ENCODE data around the gene CDHR4.
A peak's percentile ranks its signal among the peaks of the same experiment; 100 is the strongest.

Gene CDHR4

DNA sequence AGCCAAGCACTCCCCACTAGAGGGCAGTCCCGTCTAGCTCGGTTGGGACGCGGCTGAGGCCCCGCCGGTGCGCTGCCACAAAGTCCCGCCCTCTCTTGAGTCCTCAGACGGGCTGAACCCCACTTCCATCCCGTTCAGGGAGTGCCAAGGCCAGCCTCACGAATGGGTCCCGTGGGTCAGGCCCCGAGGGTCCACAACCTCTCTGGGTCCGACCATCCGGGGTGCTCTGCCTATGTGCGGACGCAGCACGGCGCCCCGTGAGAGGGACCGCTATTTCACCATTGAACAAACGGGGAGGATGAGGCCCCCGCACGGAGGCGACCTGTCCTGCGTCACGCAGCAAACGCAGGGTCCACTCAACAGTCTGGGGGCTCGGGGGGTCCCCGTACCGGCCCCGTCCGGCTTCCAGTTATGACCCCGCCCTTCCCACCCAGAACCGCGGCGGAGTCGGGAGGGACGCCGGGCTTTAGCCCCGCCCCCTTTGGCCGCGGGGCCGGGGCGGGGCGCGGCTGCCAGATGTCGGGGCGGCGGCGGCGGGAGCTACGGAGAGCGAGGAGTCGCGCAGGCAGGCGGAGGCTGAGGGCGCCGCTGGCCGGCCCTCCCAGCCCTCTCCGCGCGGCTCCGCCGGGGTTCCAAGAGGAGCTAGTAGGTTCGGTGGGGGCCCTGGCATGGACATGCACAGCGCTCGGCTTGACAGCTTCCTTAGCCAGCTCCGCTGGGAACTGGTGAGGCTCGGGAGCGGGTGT lies 3.2 kb upstream of the CDHR4 start, which contains the start of gene INKA1:
INKA1 (plus strand) TSS at position 543 of the 746 bp plus-strand sequence; CDS start at position 675, 132 bp downstream.
- TF ChIP-seq, protein P1, sequence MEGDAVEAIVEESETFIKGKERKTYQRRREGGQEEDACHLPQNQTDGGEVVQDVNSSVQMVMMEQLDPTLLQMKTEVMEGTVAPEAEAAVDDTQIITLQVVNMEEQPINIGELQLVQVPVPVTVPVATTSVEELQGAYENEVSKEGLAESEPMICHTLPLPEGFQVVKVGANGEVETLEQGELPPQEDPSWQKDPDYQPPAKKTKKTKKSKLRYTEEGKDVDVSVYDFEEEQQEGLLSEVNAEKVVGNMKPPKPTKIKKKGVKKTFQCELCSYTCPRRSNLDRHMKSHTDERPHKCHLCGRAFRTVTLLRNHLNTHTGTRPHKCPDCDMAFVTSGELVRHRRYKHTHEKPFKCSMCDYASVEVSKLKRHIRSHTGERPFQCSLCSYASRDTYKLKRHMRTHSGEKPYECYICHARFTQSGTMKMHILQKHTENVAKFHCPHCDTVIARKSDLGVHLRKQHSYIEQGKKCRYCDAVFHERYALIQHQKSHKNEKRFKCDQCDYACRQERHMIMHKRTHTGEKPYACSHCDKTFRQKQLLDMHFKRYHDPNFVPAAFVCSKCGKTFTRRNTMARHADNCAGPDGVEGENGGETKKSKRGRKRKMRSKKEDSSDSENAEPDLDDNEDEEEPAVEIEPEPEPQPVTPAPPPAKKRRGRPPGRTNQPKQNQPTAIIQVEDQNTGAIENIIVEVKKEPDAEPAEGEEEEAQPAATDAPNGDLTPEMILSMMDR (IDR thresholded peaks at IDR 0.05; ENCODE audit: poor library complexity, severe bottlenecking) = peak; percentile 94
- H3K4me1 ChIP-seq (ENCODE audit: insufficient read depth, poor library complexity, severe bottlenecking) = peaks cover 16% of the 10 kb centered on the region
- H3K9me3 ChIP-seq (ENCODE audit: severe bottlenecking) = no peaks in the 10 kb centered on the region
- ATAC-seq (ENCODE audit: low read depth) (peak; percentile 67), DNase-seq (ENCODE audit: low spot score) (peak; percentile 84)
- H3K36me3 ChIP-seq (ENCODE audit: low read depth) = no peaks in the 10 kb centered on the region
- peak within 1 kb of the TSS; percentile 65 for H3K4me3 ChIP-seq (ENCODE audit: severe bottlenecking)
- peak within 1 kb of the TSS; percentile 71 for H3K27ac ChIP-seq (ENCODE audit: poor library complexity, severe bottlenecking)
- no peaks in the 10 kb centered on the region for H3K27me3 ChIP-seq (ENCODE audit: insufficient read depth, poor library complexity, severe bottlenecking)

DNA sequence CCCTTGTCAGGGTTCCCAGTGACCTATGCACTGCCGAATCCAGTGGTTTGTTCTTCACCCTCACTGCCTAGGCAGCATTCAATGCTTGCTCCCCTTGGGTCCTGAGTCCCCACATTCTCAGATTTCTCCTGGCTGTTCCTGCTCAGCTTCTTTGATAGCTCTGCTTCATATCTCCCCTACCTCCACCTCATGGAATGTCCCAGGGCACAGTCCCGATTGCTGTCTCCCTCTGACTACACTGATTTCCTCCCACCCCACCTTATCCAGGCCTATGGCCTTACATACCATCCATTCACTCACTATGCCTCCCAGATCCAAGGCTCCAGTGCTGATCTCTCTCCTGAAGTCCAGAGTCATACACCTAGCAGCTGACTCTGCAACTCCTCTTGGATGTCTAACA lies 1.5 kb upstream of the CDHR4 start:
- no peaks in the 10 kb centered on the region for H3K9me3 ChIP-seq (ENCODE audit: severe bottlenecking)
- no peak overlapping the region for H3K27ac ChIP-seq (ENCODE audit: poor library complexity, severe bottlenecking)
- H3K27me3 ChIP-seq (ENCODE audit: insufficient read depth, poor library complexity, severe bottlenecking) = no peaks in the 10 kb centered on the region
- H3K4me1 ChIP-seq (ENCODE audit: insufficient read depth, poor library complexity, severe bottlenecking) = peaks cover 9% of the 10 kb centered on the region
- DNase-seq (ENCODE audit: low spot score) (no peak), ATAC-seq (ENCODE audit: low read depth) (no peak)
- TF ChIP-seq, protein P1 (IDR thresholded peaks at IDR 0.05; ENCODE audit: poor library complexity, severe bottlenecking) = no peak
- no peak overlapping the region for H3K4me3 ChIP-seq (ENCODE audit: severe bottlenecking)
- no peaks in the 10 kb centered on the region for H3K36me3 ChIP-seq (ENCODE audit: low read depth)

DNA sequence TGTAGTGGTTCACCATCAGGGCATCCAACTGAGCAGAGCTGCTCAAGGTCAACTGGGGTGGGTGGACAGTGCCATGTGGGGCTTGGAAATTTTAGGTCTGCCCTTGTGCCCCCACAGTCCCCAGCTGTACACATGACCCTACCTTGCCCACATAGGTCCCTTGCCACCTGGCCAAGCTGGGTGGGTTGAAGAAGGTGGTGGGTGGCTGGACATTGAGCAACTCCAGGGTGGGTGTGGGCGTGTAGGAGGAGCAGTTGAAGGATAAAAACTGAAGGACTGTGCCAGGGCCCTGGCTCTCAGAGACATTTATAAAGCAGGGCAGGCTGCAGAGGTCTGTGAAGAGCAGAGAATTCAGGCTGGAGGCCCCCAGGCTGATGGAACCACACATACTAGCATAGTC lies 568 bp downstream of the CDHR4 start:
- Histone ChIP-seq H3K4me1 (ENCODE audit: insufficient read depth, poor library complexity, severe bottlenecking) (peaks cover 8% of the 10 kb centered on the region), H3K27me3 (ENCODE audit: insufficient read depth, poor library complexity, severe bottlenecking) (no peaks in the 10 kb centered on the region), H3K4me3 (ENCODE audit: severe bottlenecking) (no peak overlapping the region), H3K36me3 (ENCODE audit: low read depth) (no peaks in the 10 kb centered on the region), H3K9me3 (ENCODE audit: severe bottlenecking) (no peaks in the 10 kb centered on the region), H3K27ac (ENCODE audit: poor library complexity, severe bottlenecking) (no peak overlapping the region)
- no peak for DNase-seq (ENCODE audit: low spot score)
- no peak for ATAC-seq (ENCODE audit: low read depth)
- TF ChIP-seq, protein P1 (IDR thresholded peaks at IDR 0.05; ENCODE audit: poor library complexity, severe bottlenecking) = no peak

DNA sequence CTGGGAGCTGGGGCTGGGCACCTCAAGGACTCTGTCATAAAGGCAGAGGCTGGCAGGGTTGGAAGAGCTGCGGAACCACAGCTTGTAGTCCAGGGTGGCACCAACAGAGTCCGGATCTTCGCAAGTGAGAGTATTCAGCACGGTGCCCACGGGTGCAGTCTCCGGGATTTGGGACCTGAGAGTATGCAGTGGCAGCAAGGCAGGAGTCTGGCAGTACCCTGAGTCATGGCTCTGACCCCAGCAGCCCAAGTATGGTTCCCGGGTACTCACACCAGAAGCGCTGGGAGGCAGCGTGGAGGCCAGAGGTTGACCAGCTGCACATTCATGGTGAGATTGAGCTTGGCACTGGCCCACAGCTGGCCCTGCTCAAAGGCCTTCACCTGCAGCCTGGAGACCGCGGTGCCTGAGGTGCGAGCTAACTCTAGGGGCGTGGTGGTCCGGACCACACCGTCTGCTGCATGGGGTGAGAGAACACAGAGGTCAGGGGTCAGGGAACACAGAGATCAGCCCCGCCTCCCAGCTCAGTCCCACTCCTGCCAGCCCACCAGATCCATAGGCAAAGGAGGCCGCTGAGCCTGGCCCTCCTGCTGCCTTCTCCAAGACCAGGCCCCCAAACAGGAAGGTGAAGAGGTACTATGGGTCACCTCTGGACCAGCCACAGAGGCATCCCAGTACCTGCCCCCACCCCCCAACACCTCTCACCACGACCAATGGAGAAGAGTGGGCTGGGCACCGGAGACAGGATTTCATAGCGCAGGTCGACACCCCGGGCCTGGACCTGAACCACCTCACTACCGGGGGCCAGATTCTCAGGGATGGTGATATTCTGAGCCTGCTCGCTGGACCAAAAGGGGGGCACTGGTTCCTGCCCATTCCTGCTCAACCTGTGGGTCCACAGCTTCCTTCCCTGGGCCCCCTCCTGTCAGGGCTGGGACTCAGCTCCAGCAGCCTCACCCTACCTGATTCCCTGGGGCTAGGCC lies 4.5 kb downstream of the CDHR4 start:
- Histone ChIP-seq H3K27ac (ENCODE audit: poor library complexity, severe bottlenecking) (no peak overlapping the region), H3K4me1 (ENCODE audit: insufficient read depth, poor library complexity, severe bottlenecking) (peaks cover 6% of the 10 kb centered on the region)

More for the DNA sequence above, 4.5 kb downstream of the CDHR4 start:
- no peak for ATAC-seq (ENCODE audit: low read depth)
- no peaks in the 10 kb centered on the region for H3K9me3 ChIP-seq (ENCODE audit: severe bottlenecking)
- no peaks in the 10 kb centered on the region for H3K27me3 ChIP-seq (ENCODE audit: insufficient read depth, poor library complexity, severe bottlenecking)
- H3K4me3 ChIP-seq (ENCODE audit: severe bottlenecking) = no peak overlapping the region
- no peaks in the 10 kb centered on the region for H3K36me3 ChIP-seq (ENCODE audit: low read depth)
- DNase-seq (ENCODE audit: low spot score) = no peak
- TF ChIP-seq, protein P1 (IDR thresholded peaks at IDR 0.05; ENCODE audit: poor library complexity, severe bottlenecking) = no peak
